ENCODE measurements around the gene GALNT9. TPM values are rescaled to one million over a fixed set of nuclear protein-coding genes. Genes with fewer than 3 reads are reported as not detected.

Gene GALNT9
- total RNA-seq, 1 experiment from 2014 or later, result 2.6 TPM

GRCh38 chr12:132161796-132162507, 167.4 kb downstream of the GALNT9 start:
- Histone ChIP-seq H3K4me3 (replicated peaks in 1 of 2; ENCODE audit: low read depth in 1 of 2, low read length in 2 of 2) (no peak overlapping the region), H3K27ac (ENCODE audit: low read depth, low read length) (no peak overlapping the region), H3K4me2 (ENCODE audit: low read length) (no peak overlapping the region), H3K79me2 (ENCODE audit: insufficient read depth, low read length) (no peaks in the 10 kb centered on the region), H2AFZ (ENCODE audit: low read depth, low read length, poor library complexity, severe bottlenecking) (no peak overlapping the region), H3K36me3 (ENCODE audit: control insufficient read depth in 1 of 2, insufficient read depth in 2 of 2, low read length in 2 of 2) (peaks cover 0 to 13% of the 10 kb centered on the region in 2 experiments; a peak in 1 of 4 replicates), H3K27me3 (ENCODE audit: insufficient read depth, low read length) (no peaks in the 10 kb centered on the region), H3K4me1 (ENCODE audit: control insufficient read depth in 1 of 2, insufficient read depth in 2 of 2, low read length in 2 of 2) (peaks cover 0 to 13% of the 10 kb centered on the region in 2 experiments; a peak in 1 of 4 replicates), H3K9me2 (ENCODE audit: insufficient read depth) (no peaks in the 10 kb centered on the region), H4K20me1 (ENCODE audit: insufficient read depth) (no peaks in the 10 kb centered on the region), H3K9me3 (ENCODE audit: control insufficient read depth in 1 of 2, insufficient read depth in 1 of 2, low read depth in 1 of 2, low read length in 2 of 2) (peaks cover 0 to 12% of the 10 kb centered on the region in 2 experiments; a peak in 1 of 4 replicates), H3K9ac (ENCODE audit: low read length) (no peak overlapping the region)
- RAD21 ChIA-PET (ENCODE audit: low non-redundant PET in 1 of 2, low total read pairs in 2 of 2, uncharacterized antibody in 2 of 2, unreplicated experiment in 2 of 2), result no interaction called here
- DNase-seq (ENCODE audit: low read depth, low spot score), result no peak
- POLR2A ChIA-PET, result no interaction called here
- no peak for ATAC-seq
- CTCF ChIA-PET, result interaction anchor here (0.8 to 0.9 kb wide), 2 partner anchors 252 to 253 kb away, joined by 3 read pairs; no protein-coding TSS in a partner anchor
- intact Hi-C loops (cut with micrococcal nuclease), result no loop called here
- BruUV-seq (replicated peaks), result no TSS peak
- TF ChIP-seq CBX3 (IDR thresholded peaks at IDR 0.05; ENCODE audit: low read depth) (no peak), FOSL1 (IDR thresholded peaks at IDR 0.05; ENCODE audit: low read depth) (no peak), EZH2phosphoT487 (IDR thresholded peaks at IDR 0.05; ENCODE audit: borderline replicate concordance) (no peak), REST (IDR thresholded peaks at IDR 0.05; ENCODE audit: low read depth) (no peak)

Measured in HCT116 (cell line).